Thymus (tissue), 11 donors: ENCODE data around the gene TMEM120B. TPM values are rescaled to one million over a fixed set of nuclear protein-coding genes. Genes with fewer than 3 reads are reported as not detected.
A peak's percentile ranks its signal among the peaks of the same experiment; 100 is the strongest.

Source experiments
- DNase-seq, 9 donors: peaks; one replicate each; pipeline ENCODE4 v3.0.0-alpha.2; 2013; ENCODE audit warnings: low spot score in 9 of 9, low read depth in 6 of 9, missing footprints in 1 of 9
- H3K27ac ChIP-seq, 2 donors: one replicate each; pipeline ENCODE4 v1.5.1; 2013; ENCODE audit warnings: control low read depth in 1 of 2, low read depth in 1 of 2, low read length in 1 of 2, mild to moderate bottlenecking in 1 of 2, moderate library complexity in 1 of 2
- H3K27me3 ChIP-seq, 2 donors: one replicate each; pipeline ENCODE4 v1.5.1; 2013; ENCODE audit warnings: low read length in 1 of 2; ENCODE audit not compliant: control insufficient read depth in 2 of 2, insufficient read depth in 1 of 2
- H3K36me3 ChIP-seq, 2 donors: one replicate each; pipeline ENCODE4 v1.5.1; 2013; ENCODE audit warnings: low read length in 1 of 2, mild to moderate bottlenecking in 1 of 2, moderate library complexity in 1 of 2; ENCODE audit not compliant: control insufficient read depth in 2 of 2, insufficient read depth in 2 of 2
- H3K4me1 ChIP-seq, 2 donors: one replicate each; pipeline ENCODE4 v1.5.1; 2013; ENCODE audit warnings: low read length in 2 of 2; ENCODE audit not compliant: control insufficient read depth in 2 of 2, insufficient read depth in 2 of 2
- H3K4me3 ChIP-seq, 2 donors: one replicate each; pipeline ENCODE4 v1.5.1; 2013; ENCODE audit warnings: low read length in 2 of 2, control low read depth in 1 of 2, mild to moderate bottlenecking in 1 of 2
- H3K9me3 ChIP-seq, 2 donors: one replicate each; pipeline ENCODE4 v1.5.1; 2013; ENCODE audit warnings: low read length in 1 of 2, mild to moderate bottlenecking in 1 of 2; ENCODE audit not compliant: control insufficient read depth in 2 of 2, insufficient read depth in 1 of 2
- WGBS: extraction: QIAGEN DNeasy Blood & Tissue Kit; methylation state at CpG from one replicate; pipeline ENCODE4 v1.1.7; 2013; 5-methylcytosine and 5-hydroxymethylcytosine counted together
- polyA plus RNA-seq: library from polyadenylated mRNA; stranded (reverse); fragments of 200-250 nt; gene quantifications from one replicate; pipeline ENCODE4 v1.2.3, GENCODE V29; 2013
- total RNA-seq: library from RNA; stranded (reverse); fragments of 120-200 nt; gene quantifications from one replicate; pipeline ENCODE4 v1.2.4, GENCODE V29; 2013
- donor health status: healthy.

Gene TMEM120B
- total and polyA plus RNA-seq, 2 donors = 2.4 to 7.7 TPM

DNA sequence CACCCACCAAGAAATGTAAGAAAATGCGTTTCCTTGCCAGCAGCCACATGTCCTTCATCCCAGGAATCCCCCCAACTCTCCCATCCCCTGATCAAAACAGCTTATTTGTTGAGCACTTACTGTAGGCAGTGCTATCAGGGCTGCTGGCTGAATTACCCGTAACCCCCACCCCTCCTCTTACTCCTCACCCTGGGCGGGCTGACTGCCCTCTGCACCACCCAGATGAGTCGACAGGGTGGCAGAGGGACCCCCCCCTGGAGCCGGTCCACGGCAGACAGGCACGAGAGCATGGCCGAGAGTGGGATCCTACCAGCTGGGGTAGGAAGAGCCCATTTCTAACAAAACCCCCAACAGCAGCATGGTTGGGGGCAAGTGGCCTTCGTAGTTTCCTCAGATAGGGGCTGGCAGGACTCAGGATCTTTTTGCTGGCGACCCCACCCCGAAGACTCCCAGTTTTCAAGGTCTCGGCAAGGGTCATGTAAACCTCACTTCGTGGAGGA, 82.0 kb downstream of the TMEM120B start:
- Histone ChIP-seq H3K27me3 (no peaks in the 10 kb centered on the region), H3K27ac (peak overlapping the region; percentile 88 to 95), H3K36me3 (peaks cover 30 to 57% of the 10 kb centered on the region in 2 donors), H3K4me3 (peak overlapping the region; percentile 69 to 70), H3K9me3 (peaks cover 0 to 13% of the 10 kb centered on the region in 2 donors), H3K4me1 (peaks cover 50 to 95% of the 10 kb centered on the region in 2 donors)
- 5% methylated on average over 13 of the region's 13 CpGs for WGBS
- peak in 1 of 9 donors; percentile 53 for DNase-seq

DNA sequence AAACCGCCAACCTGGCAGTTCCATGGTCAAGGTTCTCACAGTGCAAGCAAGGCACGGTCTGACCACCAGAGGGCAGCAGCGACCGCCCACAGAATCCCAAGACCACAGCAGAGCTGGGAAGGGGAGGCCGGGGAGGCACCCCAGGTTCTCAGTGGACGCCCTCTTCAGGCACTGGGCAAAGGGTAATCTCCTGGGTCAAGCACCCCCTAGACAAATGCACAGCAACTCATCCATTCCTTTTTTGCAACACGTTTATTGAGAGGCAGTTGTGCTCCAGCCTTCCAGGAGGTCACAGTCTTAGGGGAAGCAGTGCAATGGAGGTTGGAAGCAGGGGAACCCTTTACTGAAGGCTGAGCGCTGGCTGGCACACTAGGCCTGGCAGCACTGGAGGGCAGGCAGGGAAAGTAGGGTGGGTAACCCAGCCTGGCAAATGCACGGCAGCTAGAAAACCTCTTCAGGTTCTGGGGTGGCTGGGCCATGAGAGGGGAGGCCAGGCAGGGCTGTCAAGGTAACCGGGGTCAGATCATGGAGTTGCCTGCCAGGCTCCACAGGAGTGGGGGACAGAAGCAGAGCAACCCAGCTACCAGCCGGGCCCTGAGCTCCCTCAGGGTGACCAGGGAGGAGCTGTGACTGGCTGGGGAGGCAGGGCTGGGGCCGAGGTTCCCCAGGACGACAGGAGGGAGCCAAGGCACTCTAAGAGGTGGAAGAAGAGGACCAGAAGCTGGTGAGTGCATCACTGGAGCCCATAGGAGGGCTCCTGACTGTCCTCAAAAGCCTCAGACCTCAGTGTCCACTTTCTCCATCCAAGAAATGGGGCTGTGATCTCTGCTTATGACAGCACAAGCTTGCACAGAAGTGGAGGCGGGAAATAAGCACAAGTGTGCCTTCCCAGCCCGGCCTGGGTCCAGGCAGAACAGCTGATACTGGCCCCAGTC, 82.7 kb downstream of the TMEM120B start:
- peak overlapping the region; percentile 88 to 95 for H3K27ac ChIP-seq
- 53% methylated on average over 15 of the region's 15 CpGs for WGBS
- peaks cover 30 to 57% of the 10 kb centered on the region in 2 donors for H3K36me3 ChIP-seq
- peak in 5 of 9 donors; percentile 85 to 94 (median 92) for DNase-seq
- peaks cover 0 to 13% of the 10 kb centered on the region in 2 donors for H3K9me3 ChIP-seq
- H3K4me3 ChIP-seq = peak overlapping the region; percentile 69 to 70
- H3K4me1 ChIP-seq = peaks cover 45 to 88% of the 10 kb centered on the region in 2 donors
- no peaks in the 10 kb centered on the region for H3K27me3 ChIP-seq

DNA sequence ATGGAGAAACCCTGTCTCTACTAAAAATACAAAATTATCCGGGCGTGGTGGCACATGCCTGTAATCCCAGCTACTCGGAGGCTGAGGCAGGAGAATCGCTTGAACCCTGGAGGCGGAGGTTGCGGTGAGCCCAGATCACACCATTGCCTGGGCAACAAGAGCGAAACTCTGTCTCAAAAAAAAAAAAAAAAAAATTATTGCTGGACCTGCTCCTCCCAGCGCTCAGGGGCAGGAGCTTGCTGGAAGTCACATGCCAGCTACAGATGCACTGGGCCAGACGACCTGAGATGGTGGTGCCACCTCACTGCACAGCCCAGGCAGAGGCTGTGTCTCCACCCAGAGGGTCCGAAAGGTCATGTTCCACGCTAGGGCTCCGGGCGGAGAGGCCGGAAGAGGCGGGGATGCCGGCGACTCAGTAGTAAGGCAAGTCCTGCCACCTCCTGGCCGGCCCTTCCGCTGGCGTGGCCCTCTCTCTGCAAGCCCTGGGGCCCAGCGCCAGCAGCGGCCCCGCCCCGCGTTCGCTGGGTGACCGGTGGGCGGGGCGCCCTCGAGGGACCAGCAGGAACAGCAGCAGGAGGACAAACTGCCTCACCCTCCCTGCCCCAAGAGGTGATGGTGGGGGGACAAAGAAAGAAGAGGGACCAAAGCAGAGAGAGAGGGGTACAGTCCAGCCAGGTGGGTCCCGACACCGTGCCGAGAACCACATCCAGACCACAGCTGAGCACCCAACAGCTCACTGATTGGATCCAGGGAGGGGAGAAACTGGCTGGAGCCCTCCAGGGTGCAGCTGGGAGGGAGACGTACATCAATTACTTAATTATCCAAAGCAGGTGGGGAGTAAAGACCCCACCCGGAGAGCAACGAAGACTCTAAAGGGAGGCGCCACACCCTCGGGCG, 84.6 kb downstream of the TMEM120B start:
- peaks cover 0 to 13% of the 10 kb centered on the region in 2 donors for H3K9me3 ChIP-seq
- 91% methylated on average over 39 of the region's 39 CpGs for WGBS
- DNase-seq = no peak
- H3K4me1 ChIP-seq = peaks cover 32 to 71% of the 10 kb centered on the region in 2 donors
- H3K27me3 ChIP-seq = no peaks in the 10 kb centered on the region
- peak overlapping the region in 1 of 2 donors; percentile 23 for H3K27ac ChIP-seq
- peaks cover 30 to 49% of the 10 kb centered on the region in 2 donors for H3K36me3 ChIP-seq
- H3K4me3 ChIP-seq = no peak overlapping the region

DNA sequence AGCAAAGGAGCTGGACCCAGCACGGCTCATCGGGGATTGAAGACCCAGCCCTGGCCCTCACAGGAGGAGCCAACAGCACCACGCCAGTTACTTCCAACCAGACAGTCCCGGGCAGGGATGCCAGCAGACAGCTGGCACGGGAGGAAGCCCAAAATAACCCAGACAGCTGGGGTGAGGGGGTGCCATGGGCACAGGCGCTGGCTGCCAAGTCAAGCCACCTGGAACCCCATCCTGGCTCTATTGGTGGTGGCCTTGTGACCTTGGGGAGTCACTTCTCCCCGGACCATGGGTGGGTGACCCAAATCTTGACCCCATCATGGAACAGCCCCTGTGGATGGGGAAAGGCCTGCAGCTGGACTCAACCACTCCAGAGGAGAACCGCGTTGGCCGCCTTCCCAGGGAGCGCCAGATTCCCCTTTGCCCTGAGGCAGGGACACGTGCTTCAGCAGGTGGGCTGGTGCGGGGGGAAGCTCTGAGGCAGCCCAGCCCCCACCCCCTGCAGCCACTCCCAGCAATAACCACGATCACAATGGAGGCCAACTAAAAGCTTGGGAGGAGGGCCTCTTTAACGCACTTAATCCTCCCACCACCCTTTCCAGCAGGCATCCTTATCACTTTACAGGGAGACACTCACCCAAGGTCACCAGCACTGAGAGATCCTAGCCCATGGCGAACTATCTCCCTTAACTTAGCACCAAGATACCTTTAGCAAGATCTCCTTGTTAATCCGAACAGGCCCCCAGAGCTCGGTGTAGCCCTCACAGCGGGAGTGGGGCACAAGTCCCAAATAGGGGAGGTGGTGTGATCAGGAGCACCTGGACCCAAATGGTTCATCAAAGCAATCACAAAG, 85.6 kb downstream of the TMEM120B start:
- peaks cover 30 to 45% of the 10 kb centered on the region in 2 donors for H3K36me3 ChIP-seq
- peaks cover 0 to 8% of the 10 kb centered on the region in 2 donors for H3K9me3 ChIP-seq
- H3K4me1 ChIP-seq = peaks cover 29 to 61% of the 10 kb centered on the region in 2 donors
- peak overlapping the region; percentile 11 to 95 for H3K27ac ChIP-seq
- peak in 1 of 9 donors; percentile 49 for DNase-seq
- H3K4me3 ChIP-seq = peak overlapping the region; percentile 87 to 100
- WGBS = 39% methylated on average over 19 of the region's 19 CpGs
- no peaks in the 10 kb centered on the region for H3K27me3 ChIP-seq

DNA sequence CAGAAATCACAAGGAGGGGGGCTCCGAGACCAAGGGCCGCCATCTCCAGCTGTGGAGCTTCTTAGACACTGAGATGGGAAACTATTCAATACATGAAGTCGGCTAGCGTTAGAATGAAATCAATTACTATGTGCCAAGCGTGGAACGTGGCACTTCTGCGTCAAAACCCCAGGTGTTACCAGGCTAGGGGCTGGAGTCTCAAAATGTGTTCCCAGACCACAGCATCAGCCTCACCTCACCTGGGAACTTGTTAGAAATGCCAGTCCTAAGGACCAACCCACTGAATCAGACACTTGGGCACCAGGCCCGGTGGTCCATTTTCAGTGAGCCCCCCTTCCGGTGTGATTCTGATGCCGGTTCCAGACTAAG, 86.2 kb downstream of the TMEM120B start:
- H3K4me3 ChIP-seq = peak overlapping the region; percentile 87 to 100
- H3K9me3 ChIP-seq = peaks cover 0 to 6% of the 10 kb centered on the region in 2 donors
- peak overlapping the region; percentile 85 to 95 for H3K27ac ChIP-seq
- H3K4me1 ChIP-seq = peaks cover 29 to 56% of the 10 kb centered on the region in 2 donors
- DNase-seq = no peak
- H3K27me3 ChIP-seq = no peaks in the 10 kb centered on the region
- 88% methylated on average over 10 of the region's 10 CpGs for WGBS
- H3K36me3 ChIP-seq = peaks cover 30 to 45% of the 10 kb centered on the region in 2 donors

DNA sequence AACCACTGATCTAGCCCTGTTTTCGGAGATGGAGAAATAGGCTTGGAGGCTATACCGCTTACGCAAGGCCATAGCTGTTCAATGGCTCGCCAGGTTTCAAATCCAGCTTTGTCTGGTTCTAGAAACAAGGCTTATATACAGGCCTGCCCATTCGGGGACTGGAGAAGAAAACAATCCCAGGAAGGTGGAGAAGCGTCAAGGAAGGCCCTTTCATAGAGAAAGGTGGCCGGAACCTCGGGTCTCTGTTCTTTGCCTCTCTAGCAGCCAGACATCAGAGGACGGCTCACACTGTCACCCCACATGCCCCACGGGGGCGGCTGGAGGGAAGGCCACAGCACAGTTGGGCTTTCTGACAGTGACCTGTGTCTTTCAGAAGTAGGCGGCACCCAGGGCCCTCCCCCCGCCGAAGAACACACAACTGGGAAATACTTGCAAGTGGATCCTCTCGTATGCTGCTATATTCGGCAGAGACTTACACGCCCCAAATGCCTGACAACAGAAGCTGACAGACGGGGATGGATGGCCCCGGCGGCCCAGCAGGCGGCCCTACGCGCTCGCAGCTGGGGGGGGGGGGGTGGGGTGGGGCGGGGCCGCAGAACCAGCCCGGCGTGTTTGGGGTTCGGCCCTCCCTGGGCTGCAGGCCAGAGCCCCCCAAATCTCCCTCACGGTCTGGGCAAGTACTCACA, 86.7 kb downstream of the TMEM120B start:
- Histone ChIP-seq H3K9me3 (peaks cover 0 to 2% of the 10 kb centered on the region in 2 donors), H3K27me3 (no peaks in the 10 kb centered on the region), H3K36me3 (peaks cover 30 to 45% of the 10 kb centered on the region in 2 donors), H3K4me3 (peak overlapping the region; percentile 87 to 100), H3K27ac (peak overlapping the region; percentile 95 to 100), H3K4me1 (peaks cover 29 to 51% of the 10 kb centered on the region in 2 donors)
- DNase-seq = peak in 1 of 9 donors; percentile 73
- 22% methylated on average over 30 of the region's 30 CpGs for WGBS

DNA sequence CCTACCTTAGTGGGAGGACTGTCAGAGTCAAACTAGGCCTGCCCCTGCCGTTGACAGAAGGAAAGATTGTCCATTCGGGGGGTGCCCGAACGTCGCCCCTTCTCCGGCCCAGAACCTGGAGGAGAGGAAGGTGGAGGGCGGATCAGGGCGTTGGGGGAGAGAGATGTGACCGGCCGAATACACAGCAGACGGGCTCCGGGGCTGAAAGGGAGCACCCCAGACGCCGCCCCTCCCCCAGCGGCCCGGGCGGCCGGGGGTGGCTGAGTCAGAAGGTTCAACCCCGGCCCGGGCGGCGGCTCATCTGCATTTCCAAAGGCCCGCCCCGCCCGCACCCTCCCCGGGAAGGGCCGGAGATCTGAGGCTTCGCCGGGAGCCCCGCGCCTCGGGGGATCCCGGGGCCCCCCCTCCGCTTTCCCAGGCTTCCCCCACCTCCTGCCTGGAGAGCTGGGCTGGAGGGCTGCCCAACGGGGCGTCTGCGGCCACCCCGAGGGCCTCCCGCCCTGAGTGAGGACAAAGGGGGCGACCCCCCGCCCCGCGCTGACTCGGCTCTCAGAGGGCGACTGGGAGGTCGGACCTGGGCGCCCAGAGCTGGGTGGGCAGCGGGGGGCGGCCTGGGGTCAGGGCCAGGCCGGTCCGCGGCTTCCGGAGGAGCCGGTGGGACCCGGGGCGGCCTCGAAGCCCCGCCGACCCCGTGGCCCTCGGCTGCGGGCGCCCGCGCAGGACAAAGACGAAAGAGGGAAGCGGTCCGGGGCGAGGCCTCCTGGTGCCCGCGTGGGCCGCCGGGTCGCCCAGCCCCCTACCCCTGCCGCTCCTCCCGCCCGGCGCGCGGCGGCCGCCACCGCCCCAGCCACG, 87.5 kb downstream of the TMEM120B start:
- Histone ChIP-seq H3K36me3 (peaks cover 29 to 41% of the 10 kb centered on the region in 2 donors), H3K27me3 (no peaks in the 10 kb centered on the region), H3K4me3 (peak overlapping the region; percentile 87 to 100), H3K9me3 (peaks cover 0 to 2% of the 10 kb centered on the region in 2 donors), H3K27ac (peak overlapping the region; percentile 95 to 100), H3K4me1 (peaks cover 22 to 43% of the 10 kb centered on the region in 2 donors)
- under 1% methylated on average over 84 of the region's 84 CpGs for WGBS
- DNase-seq = peak in 1 of 9 donors; percentile 77
